ENCODE measurements around the gene TBL1X.
"Not testable (repeated sequence)": the region's sequence is repeated elsewhere in the genome, so short reads cannot be mapped to it uniquely, and the experiment has no call there.

Gene TBL1X

GRCh38 chrX:9529223-9529622, 64.4 kb downstream of the TBL1X start:
- no peak for TF ChIP-seq CTCF (IDR thresholded peaks at IDR 0.05; ENCODE audit: low read depth, low read length)
- H3K4me3 ChIP-seq (ENCODE audit: low read depth, low read length): no peak overlapping the region
- in situ Hi-C loops (cut with HindIII; ENCODE audit: low sequenced_read_pairs): no loop called here
- DNase-seq (ENCODE audit: low read depth, low spot score): no peak

DNA sequence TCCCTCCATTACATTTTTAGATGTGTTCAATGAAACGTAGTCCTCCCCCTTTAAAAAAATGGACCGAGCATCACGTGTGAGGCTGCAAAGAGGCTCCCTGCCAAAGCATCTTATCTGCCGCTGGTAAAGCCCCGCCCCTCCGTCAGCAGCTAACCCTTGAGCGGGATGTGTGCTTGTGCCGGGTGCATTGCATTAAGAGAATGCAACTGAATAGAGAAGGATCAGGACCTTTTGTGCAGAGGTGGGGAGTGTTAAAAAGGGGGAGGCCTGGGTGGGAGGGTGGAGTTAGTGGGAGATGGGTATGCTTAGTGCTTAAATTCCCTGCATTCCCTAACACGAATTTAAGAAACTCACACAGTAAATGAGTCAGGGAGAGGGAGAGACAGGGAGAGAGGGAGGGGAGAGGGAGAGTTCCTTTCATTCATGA, 66.0 kb downstream of the TBL1X start:
- in situ Hi-C loops (cut with HindIII; ENCODE audit: low sequenced_read_pairs): no loop called here
- no peak for TF ChIP-seq CTCF (IDR thresholded peaks at IDR 0.05; ENCODE audit: low read depth, low read length)
- peak overlapping the region; percentile 7 for H3K4me3 ChIP-seq (ENCODE audit: low read depth, low read length)
- peak; percentile 83 for DNase-seq (ENCODE audit: low read depth, low spot score)

GRCh38 chrX:9532349-9532748, 67.5 kb downstream of the TBL1X start:
- TF ChIP-seq CTCF (IDR thresholded peaks at IDR 0.05; ENCODE audit: low read depth, low read length): no peak
- in situ Hi-C loops (cut with HindIII; ENCODE audit: low sequenced_read_pairs): no loop called here
- H3K4me3 ChIP-seq (ENCODE audit: low read depth, low read length): no peak overlapping the region
- DNase-seq (ENCODE audit: low read depth, low spot score): peak; percentile 20

GRCh38 chrX:9533611-9534010, 68.8 kb downstream of the TBL1X start:
- no peak for DNase-seq (ENCODE audit: low read depth, low spot score)
- in situ Hi-C loops (cut with HindIII; ENCODE audit: low sequenced_read_pairs): no loop called here
- no peak for TF ChIP-seq CTCF (IDR thresholded peaks at IDR 0.05; ENCODE audit: low read depth, low read length)
- no peak overlapping the region for H3K4me3 ChIP-seq (ENCODE audit: low read depth, low read length)

DNA sequence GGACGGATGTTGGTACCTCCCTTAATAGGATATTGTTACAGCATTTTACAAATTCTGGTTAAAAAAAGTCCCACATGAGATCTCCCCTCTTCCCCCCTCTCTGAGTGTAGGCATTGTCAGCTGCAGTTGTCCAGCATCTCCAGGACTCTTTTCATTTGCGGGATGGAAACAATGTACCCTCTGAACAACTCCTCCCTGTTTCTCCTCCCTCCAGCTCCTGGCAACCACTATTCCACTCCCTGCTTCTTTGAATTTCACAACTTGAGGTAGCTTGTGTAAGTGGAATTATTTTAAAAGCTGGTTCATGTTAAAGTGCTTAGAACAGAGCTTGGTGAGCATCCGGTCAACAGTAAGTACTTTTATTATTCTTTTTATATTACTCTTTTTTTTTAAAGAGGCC, 69.8 kb downstream of the TBL1X start:
- peak; percentile 55 for DNase-seq (ENCODE audit: low read depth, low spot score)
- H3K4me3 ChIP-seq (ENCODE audit: low read depth, low read length): no peak overlapping the region
- in situ Hi-C loops (cut with HindIII; ENCODE audit: low sequenced_read_pairs): no loop called here
- TF ChIP-seq CTCF (IDR thresholded peaks at IDR 0.05; ENCODE audit: low read depth, low read length): no peak

- in situ Hi-C loops (cut with HindIII; ENCODE audit: low sequenced_read_pairs): no loop called here
- TF ChIP-seq CTCF (IDR thresholded peaks at IDR 0.05; ENCODE audit: low read depth, low read length): no peak
- DNase-seq (ENCODE audit: low read depth, low spot score): no peak
- no peak overlapping the region for H3K4me3 ChIP-seq (ENCODE audit: low read depth, low read length)
Observed at GRCh38 chrX:9535101-9535500, 70.2 kb downstream of the TBL1X start.

DNA sequence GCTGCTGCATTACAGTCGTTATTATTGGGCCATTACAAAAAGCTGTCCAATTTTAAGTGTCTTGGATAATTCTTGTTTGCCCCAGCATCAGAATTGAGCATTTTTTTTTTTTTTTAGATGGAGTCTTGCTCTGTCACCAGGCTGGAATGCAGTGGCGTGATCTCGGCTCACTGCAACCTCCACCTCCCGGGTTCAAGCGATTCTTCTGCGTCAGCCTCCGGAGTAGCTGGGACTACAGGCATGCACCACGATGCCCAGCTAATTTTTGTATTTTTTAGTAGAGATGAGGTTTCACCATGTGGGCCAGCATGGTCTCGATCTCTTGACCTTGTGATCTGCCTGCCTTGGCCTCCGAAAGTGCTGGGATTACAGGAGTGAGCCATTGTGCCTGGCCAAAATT, 71.3 kb downstream of the TBL1X start:
- DNase-seq (ENCODE audit: low read depth, low spot score); H3K4me3 ChIP-seq (ENCODE audit: low read depth, low read length); in situ Hi-C loops (cut with HindIII; ENCODE audit: low sequenced_read_pairs): not testable (repeated sequence)

Data from astrocyte of the spinal cord (primary cell).